GM19438 (cell line): ENCODE data around the gene DLG3.

Experiments used
- ATAC-seq: cut with Tn5 transposase; IDR thresholded peaks from one replicate; pipeline ENCODE4 v1.9.1; 2021; ENCODE audit warnings: low read depth; ENCODE audit not compliant: unreplicated experiment

DLG3 gene

DNA sequence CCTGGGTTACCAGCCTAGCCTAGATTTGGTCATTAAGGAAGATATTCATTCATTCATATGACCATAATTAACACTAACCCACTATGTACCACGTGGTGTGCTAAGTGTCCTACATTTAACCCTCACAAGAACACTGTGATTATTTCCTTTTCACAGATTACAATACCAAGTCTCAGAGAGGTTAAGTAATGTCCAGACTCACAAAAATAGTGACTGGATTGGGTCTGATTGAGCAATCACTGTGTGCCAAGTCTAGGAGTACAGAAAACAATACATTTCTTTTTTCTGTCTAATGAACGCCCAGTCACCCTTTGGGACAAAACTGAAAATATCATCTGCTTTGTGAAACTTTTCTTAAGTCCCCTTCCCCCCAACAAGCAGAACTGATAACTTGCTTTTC lies 7.6 kb upstream of the DLG3 start:
- no peak for ATAC-seq

DNA sequence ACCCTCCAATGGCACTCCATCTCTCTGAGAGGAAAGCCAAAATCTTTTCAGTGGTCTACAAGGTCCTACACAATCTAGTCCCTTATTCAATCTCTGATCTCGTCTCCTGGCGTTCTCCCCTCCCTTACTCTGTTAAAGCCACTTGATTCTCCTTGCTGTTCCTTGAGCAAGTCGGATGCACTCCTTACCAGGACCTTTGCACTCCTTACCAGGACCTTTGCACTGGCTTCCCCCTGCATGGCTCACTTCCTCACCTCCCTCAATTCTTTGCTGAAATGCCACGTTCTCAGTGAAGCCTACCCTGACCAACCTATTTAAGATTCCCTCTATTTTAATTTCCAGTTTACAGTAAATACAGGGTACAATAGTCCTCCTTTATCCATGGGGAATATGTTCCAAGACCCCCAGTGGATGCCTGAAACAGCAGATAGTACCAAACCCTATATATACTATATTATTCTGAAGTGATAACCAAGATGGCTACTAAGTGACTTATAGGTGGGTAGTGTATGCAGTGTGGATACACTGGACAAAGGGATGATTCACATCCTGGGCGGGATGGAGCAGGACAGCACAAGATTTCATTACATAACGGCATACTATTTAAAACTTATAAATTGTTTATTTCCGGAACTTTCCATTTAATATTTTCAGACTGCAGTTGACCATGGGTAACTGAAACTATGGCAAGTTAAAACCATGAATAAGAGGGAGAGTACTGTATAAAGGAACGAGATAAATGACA lies 6.5 kb upstream of the DLG3 start:
- ATAC-seq, result no peak

DNA sequence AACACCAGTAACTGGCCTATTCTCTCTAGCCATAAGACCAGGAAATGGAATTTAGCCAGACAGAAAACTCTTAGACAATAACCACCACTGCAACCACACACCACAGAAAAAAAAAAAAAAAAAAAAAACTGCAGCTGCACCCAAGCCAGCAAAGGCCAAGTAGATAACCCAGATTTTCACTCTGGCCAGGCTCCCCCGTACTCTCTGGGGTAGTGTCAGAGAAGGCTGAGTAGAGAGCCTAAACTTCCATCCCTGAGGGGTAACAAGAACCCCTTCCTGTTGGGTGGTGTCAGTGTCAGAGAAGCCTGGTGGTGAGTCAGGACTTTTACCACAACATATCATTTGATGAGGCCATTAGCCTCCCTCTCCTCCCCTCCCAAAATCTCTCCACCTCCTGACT lies 5.6 kb upstream of the DLG3 start:
- no peak for ATAC-seq

DNA sequence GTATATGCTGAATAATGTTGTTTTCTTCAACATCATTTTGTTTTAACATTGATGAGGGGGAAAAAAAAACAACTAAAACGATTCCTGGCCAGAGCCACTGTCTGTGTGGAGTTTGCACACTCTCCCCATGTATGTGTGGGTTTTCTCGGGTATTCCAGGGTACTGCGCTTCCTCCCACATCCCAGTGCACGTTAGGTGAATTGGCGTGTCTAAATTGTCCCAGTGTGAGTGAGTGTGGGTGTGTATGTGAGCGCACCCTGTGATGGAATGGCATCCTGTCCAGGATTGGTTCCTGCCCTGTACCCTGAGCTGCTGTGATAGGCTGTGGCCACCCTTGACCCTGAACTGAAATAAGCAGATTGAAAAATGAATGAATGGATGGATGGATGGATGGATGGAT lies 2.4 kb upstream of the DLG3 start:
- no peak for ATAC-seq

DNA sequence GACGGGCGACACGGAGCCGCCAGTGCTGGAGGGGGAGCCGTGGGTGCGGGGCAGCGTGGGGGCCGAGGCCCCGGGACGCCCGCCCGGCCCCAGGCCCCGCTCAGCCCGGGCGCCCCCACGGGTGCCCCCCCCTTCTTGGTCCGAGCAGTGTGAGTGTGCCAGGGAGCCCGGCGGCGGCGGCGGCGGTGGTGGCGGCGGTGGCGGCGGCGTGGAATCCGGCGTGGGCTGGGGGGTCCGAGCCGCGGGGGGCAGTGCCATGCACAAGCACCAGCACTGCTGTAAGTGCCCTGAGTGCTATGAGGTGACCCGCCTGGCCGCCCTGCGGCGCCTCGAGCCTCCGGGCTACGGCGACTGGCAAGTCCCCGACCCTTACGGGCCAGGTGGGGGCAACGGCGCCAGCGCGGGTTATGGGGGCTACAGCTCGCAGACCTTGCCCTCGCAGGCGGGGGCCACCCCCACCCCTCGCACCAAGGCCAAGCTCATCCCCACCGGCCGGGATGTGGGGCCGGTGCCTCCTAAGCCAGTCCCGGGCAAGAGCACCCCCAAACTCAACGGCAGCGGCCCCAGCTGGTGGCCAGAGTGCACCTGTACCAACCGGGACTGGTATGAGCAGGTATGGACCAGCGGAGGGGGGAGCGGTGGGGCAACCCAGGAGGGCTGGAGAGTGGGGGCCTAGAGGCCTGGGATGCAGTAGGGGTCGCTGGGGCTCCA lies 466 bp downstream of the DLG3 start:
- ATAC-seq, result no peak

DNA sequence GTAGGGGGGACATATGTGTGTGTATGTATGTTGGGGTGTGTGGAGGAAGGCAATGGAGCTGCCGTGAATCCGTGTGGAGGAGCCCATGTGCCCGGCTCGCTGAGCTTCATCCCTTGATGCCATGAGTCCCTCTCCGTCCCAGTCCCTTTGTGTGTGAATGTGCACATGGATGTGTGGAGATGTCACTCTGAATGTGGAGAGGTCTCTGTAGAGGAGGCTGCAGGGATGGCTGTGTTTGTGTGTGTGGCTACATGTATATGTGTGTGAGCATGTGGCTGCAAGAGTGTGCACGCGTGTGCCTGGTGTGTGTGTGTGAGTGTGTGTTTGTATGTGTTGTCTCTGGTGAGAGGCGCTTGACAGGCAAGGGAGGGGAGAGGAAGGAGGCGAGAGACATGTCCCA lies 1.3 kb downstream of the DLG3 start:
- no peak for ATAC-seq

DNA sequence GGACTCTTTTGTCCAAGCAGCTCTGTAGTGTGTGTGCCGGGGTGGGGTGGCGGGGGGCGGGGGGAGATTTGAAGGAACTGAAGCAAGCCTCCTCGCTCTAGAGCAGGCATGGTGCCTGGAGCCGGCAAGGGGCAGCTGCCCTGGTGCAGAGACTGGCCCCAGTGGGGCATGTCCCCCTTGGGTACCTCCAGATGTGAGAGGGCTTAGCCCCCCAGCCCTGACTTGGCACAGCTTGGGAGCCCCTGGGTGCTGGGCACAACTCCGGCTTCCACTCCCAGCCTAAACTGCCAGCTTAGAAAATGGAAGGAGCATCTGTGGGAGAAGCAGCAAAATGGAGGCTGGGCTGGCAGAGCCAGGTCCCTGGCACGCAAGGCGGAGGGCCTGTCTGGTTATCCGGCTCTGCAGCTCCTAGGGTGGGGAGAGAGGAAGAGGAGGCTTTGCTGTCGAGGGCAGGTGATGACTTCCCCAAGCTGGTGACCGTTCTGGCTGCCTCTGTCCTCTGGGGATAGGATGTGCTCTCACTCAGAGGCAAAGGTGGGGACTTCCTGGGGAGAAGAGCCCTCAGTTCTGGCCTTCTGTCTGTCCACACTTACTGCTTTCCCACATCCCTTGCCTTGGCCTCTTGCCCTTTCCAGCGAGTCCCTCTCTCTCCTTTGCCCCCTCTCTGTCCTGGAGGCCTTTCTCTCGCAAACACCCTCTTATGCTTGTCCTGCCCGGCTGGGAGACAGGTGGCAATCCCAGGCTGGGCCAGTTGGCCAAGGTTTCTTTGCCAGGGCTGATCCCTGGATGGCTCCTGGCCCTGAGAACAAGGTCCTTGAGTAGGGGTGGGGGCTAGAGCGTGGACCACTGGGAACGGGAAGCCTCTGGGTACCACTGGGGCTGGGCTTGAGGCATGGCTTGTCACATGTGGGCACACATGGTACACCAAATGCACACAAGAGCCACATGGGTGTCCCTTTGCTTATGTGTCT lies 2.0 kb downstream of the DLG3 start:
- no peak for ATAC-seq

DNA sequence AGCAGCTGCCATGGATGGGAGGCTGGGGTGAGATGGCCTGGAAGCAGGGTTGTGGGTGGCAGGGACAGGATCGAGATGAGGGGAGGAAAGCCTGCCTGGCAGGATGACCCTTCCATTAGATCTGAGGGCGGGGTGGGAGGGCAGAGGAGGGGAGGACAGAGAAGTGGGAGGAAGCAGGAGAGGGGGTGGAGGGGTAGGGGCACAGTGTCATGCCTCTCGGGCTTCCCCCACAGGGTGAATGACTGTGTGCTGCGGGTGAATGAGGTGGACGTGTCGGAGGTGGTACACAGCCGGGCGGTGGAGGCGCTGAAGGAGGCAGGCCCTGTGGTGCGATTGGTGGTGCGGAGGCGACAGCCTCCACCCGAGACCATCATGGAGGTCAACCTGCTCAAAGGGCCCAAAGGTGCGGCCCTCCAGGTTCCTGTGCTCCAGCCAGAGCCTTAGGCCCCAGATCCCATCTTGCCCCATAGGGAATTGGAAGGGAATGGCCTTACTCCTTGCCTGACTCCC lies 4.9 kb downstream of the DLG3 start:
- no peak for ATAC-seq

DNA sequence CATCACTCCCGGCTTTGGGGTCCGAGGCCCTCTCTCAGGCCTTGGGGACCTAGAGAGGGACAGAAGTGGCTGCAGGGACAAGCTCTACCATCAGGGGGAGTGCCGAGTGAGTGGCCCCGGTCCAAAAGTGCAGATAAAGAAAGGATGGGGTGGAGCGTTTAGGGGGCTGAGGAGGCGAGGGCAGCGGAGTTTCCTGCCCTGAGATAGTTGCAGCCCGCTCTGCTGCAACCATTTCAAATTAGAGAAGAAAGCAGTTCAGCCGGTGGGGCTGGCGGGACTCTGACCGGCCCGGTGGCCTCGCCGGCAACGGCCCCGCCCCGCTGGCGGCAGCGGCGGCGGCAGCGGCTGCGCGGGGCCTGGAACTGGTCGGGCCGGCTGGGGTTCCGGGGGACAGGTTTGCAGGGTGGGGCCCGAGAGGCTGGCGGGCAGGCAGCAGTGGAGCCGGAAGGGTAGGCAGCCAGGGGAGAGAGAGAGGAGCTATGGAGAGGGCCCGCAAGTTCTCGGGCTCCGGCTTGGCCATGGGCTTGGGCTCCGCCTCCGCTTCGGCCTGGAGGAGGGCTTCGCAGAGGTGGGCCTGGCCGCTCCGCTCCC lies 7.6 kb downstream of the DLG3 start:
- peak; percentile 36 for ATAC-seq

DNA sequence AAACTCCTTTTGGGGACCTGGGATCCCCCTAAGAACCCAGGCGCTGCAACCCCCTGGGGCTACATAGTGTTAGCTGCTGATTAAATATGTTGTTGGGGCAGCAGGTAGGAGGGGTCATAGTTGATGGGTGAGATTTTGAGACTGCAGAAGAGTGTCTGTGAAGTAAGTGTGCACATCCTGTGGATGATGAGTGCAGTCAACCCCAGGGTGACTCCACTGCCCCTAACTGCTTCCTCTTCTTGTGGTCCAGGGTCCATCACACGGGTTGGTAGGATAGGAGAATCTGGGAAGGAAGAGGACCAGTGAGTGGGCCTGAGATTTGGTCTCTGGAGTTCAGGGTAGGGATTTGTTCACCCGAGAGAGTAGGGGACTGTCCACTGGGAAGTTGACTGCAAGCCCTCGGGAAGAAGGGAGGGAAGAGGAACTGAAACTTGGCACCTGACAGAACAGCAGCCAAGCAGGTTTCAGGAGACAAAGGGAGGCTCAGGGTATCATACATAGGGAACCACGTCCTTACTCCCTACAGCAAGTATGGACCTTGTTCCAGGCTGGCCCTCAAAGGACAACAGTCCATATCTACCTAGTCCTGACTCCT lies 8.5 kb downstream of the DLG3 start:
- no peak for ATAC-seq

DNA sequence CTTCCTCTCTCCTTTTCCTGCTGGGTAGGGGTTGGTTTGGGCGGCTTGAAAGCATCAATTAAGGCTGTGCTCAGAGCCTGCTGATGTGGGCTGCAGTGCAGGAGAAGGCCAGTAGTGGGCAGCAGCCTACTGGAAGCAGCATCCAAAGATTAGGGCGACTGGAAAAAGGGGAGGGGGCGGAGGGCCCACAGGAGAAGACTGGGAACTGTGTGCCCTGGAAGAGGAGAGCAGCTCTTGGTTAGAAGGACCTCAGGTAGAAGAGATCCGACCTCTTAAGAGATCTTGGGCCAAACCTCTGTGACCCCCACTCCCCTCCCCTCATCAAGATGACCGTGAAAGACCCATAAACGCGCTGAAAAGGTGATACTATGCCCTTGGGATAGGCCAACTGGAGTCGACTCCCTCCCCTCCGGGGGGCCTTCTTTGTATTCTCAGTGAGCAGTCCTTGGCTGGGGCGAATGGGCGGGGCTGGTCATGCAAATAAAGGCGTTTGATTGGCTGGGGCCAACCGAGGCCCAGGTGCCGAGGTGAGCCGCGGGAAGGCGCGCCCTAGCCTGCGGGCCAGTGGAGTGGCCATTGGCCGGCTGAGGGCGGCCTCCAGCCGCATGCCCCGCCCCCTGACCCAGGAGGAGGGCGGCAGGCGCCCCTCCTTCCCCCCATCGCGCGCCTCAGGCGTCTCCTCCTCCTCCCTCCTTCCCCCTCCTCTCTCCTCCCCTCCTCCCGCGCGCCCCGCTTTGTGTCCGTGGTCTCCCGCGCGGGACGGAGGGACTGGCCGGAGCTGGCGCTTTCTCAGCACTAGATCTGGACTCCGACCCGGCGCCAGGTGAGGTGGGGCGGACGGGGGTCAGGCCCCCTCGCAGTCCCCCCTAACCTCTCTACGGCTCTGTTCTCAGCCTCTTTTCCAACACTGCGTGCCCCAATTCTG lies 10.1 kb downstream of the DLG3 start:
- peak; percentile 52 for ATAC-seq

DNA sequence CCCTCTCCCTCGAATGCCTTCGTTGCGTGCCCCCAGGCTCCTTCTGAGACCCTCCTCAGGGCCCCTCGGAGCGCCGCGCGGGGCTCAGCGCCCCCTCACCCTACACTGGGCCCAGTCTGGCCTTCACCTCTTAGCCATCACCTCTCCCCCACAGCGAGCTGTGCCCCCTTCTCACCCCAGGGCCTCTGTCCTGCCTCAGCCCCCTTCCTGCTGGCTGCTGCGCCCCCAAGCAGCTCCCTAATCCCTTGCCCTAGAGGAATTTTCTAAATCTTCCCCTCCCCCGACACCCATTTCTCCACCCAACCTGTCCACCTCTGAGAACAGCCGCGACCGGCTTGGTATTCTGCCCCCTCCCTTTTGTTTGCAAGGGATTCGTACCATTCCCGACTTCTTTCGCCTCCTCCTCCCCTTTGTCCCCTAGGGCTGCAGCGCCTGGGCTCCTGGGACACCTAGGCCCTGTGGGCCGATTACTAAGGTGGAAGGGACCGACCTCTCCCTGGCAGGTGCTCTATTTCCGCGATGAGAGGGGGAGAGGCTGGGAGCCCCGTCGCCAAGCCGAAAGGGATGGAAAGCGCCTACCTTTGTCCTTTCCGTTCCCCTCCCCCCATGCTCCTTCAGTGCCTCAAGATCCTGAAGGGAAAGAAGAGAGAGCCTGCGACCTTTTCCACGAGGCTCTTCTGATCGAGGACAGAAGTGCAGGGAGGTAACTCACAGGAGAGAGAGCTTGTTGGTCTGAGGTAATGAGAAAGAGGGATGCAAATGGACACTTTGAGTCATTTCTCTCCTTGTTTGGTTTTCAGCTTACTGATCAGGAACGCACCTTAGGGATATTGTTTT lies 10.9 kb downstream of the DLG3 start:
- no peak for ATAC-seq

DNA sequence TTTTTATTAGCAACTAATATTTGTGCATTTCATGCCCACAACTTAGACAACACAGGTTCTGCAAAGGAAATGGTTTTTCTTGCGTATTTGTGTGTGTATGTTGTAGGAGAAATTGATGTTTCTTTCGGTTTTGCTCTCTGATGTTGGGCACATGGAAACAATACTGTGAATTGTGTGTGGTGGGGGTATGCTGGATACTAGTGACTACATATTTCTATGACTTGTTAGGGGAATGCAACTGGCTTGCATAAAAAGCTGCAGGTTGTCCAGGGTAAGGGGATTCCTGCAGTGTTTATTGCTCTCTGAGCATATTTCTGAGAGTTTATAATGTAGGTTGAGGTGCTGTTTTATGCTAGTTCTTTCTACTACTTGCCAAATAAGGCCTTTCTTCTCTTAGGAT lies 11.6 kb downstream of the DLG3 start:
- ATAC-seq, result no peak

DNA sequence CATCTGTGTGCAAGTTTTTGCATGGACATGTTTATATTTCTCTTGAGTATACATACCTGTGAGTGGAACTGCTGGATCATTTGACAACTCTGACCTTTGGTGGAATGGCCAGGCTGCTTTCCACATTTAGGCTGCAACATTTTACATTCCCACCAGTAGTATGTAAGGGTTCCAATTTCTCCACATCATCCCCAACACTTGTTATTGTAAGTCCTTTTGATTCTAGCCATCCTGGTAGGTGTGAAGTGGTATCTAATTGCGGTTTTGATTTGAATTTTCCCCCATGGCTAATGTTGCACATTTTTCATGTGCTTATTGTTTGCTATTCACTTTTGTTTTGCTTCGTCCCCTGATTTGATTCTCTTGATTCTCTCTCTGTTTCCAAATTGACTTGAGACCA lies 16.4 kb downstream of the DLG3 start:
- no peak for ATAC-seq

DNA sequence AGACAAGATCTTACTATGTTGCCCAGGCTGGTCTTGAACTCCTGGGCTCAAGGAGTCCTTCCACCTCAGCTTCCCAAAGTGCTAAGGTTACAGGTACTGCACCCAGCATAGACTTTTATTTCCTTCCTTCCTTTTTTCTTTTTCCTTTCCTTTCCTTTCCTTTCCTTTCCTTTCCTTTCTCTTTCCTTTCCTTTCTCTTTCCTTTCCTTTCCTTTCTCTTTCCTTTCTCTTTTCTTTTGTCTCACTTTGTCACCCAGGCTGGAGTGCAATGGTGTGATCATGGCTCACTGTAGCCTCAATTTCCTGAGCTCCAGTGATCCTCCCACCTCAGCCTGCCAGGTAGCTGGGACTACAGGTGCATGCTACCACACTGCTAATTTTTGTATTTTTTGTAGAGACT lies 19.4 kb downstream of the DLG3 start:
- no peak for ATAC-seq

DNA sequence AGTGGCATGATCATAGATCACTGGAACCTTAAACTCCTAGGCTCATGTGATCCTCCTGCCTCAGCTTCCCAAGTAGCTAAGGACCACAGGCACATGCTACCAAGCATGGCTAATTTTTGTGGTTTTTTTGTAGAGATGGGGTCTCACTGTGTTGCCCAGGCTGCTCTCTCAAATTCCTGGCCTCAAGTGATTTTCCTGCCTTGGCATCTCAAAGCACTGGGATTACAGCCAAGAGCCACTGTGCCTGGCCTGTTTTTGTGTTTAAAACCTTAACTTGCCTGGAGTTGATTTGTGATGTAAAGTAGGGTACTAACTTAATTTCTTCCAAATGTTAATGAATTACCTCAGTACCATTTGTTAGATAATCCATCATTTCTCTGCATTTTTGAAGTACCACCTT lies 22.3 kb downstream of the DLG3 start:
- ATAC-seq, result no peak

DNA sequence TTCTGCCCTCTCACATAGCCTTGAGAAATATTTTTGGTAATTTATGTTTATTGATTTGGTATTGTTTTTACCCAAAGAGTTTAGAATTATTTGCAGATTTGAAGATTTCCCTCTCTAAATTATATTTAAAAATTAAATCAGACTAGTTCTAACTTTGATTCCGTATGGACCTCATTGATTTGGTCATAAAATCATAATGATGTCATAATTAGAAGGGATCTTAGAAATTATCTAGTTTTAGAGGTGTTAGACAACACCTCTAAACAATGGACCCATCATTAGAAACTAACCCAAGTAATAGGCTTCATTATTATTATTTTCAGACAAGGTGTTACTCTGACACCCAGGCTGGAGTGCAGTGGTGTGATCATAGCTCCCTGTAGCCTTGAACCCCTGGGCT lies 24.1 kb downstream of the DLG3 start:
- no peak for ATAC-seq

DNA sequence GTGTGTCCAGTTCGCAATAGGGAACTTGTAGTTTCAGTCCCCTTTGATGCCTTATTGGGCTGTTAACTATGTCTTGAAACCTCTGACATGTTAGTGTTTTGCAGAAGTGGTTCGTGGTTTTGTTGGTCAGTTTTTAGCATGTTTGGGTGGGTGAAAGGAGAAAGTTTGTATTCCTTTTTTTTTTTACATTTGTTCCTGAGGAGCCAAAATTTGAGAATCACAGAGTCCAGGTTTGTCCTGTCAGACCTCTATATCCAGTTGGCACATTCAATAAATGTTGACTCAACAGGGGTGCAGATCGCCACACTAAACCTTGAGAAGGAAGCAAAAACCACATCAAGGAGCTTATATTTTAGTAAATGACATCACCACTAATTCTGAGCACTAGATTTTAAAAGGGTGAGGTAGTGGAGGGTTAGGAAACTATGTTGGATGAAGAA lies 26.2 kb downstream of the DLG3 start:
- no peak for ATAC-seq
